NCI-H2196 treated with DMSO at 0.1 percent for 48 hours (cell line): Measurements from ENCODE around the gene MYO5B.
"Not testable (repeated sequence)": the region's sequence is repeated elsewhere in the genome, so short reads cannot be mapped to it uniquely, and the experiment has no call there.

ENCODE experiments used
- DNase-seq: peaks from one replicate; lab custom pipeline; 2025; ENCODE audit not compliant: unreplicated experiment; lab: John Stamatoyannopoulos, UW

MYO5B gene

GRCh38 chr18:50194631-50195532 is at the start of gene MYO5B:
Gene MYO5B (minus strand): TSS chr18:50195147. CDS start chr18:50194793, 354 bp downstream.
- peak; percentile 62 for DNase-seq

- not testable (repeated sequence) for DNase-seq
Observed at GRCh38 chr18:50241768-50242167, 46.8 kb upstream of the MYO5B start.

- DNase-seq, result no peak
Observed at GRCh38 chr18:50240080-50240563, 45.2 kb upstream of the MYO5B start.

- no peak for DNase-seq
Observed at GRCh38 chr18:50232419-50232818, 37.5 kb upstream of the MYO5B start.

- DNase-seq, result no peak
Observed at GRCh38 chr18:50231621-50232020, 36.7 kb upstream of the MYO5B start.

GRCh38 chr18:50220249-50220648 is 25.3 kb upstream of the MYO5B start:
- DNase-seq, result not testable (repeated sequence)

GRCh38 chr18:50218432-50219197 is 23.7 kb upstream of the MYO5B start:
- peak; percentile 6 for DNase-seq

GRCh38 chr18:50209311-50209710 is 14.4 kb upstream of the MYO5B start:
- DNase-seq, result no peak

GRCh38 chr18:50207722-50208121 is 12.8 kb upstream of the MYO5B start:
- DNase-seq, result no peak

- DNase-seq, result peak; percentile 56
Observed at GRCh38 chr18:50203801-50204604, 9.1 kb upstream of the MYO5B start.

GRCh38 chr18:50201476-50202018 is 6.6 kb upstream of the MYO5B start:
- no peak for DNase-seq

GRCh38 chr18:50199921-50200320 is 5.0 kb upstream of the MYO5B start:
- DNase-seq, result no peak

- no peak for DNase-seq
Observed at GRCh38 chr18:50199346-50199855, 4.5 kb upstream of the MYO5B start.

GRCh38 chr18:50196261-50196660 is 1.3 kb upstream of the MYO5B start:
- no peak for DNase-seq

GRCh38 chr18:50195689-50196088 is 742 bp upstream of the MYO5B start:
- no peak for DNase-seq

GRCh38 chr18:50193796-50194630 is 934 bp downstream of the MYO5B start:
- DNase-seq, result no peak

- no peak for DNase-seq
Observed at GRCh38 chr18:50192995-50193795, 1.8 kb downstream of the MYO5B start.

GRCh38 chr18:50190926-50191325 is 4.0 kb downstream of the MYO5B start:
- DNase-seq, result no peak

- no peak for DNase-seq
Observed at GRCh38 chr18:50190236-50190635, 4.7 kb downstream of the MYO5B start.
